Lower lobe of right lung (tissue), 2 donors: ENCODE measurements around the gene HDDC2. TPM values are rescaled to one million over a fixed set of nuclear protein-coding genes. Genes with fewer than 3 reads are reported as not detected.
A peak's percentile ranks its signal among the peaks of the same experiment; 100 is the strongest.

ENCODE experiments used
- ATAC-seq, 2 donors: fragments of 200-7000 bp; cut with Tn5 transposase; one replicate each; pipeline ENCODE4 v1.9.1; 2020 to 2022; ENCODE audit warnings: mild to moderate bottlenecking in 2 of 2, moderate library complexity in 2 of 2
- DNase-seq: peaks from one replicate; pipeline ENCODE4 v3.0.0-alpha.2; 2020
- H3K27ac ChIP-seq: fragments of 200-600 bp; one replicate; pipeline ENCODE4 v1.8.0; 2022
- H3K27me3 ChIP-seq: fragments of 200-600 bp; one replicate; pipeline ENCODE4 v1.8.0; 2022; ENCODE audit warnings: low read depth
- H3K36me3 ChIP-seq: fragments of 200-600 bp; one replicate; pipeline ENCODE4 v1.8.0; 2022; ENCODE audit warnings: mild to moderate bottlenecking
- H3K4me1 ChIP-seq: fragments of 200-600 bp; one replicate; pipeline ENCODE4 v1.8.0; 2022
- H3K4me3 ChIP-seq: fragments of 200-600 bp; one replicate; pipeline ENCODE4 v1.8.0; 2022; ENCODE audit warnings: mild to moderate bottlenecking
- H3K9me3 ChIP-seq: fragments of 200-600 bp; one replicate; pipeline ENCODE4 v1.8.0; 2022
- intact Hi-C: fragments of 100-400 bp; cut with DNase I; formaldehyde crosslinking; loops from one replicate; pipeline ENCODE4 v1.11.0; 2022
- total RNA-seq: library from RNA; stranded (reverse); fragmentation: NEBNext Ultra II Directional; extraction: Animal tissue kit (Norgen Biotek cat#: 25700); gene quantifications from one replicate; pipeline ENCODE4 v1.2.1, GENCODE V29; 2021
- TF ChIP-seq, protein P1 (sequence below): fragments of 200-600 bp; IDR thresholded peaks from one replicate; pipeline ENCODE4 v1.8.0; 2022; ENCODE audit warnings: antibody characterized with exemption, mild to moderate bottlenecking
- donor health status: DM: no; HTN: yes; CAD: no; lungs with severe emphysema.

The HDDC2 gene
- total RNA-seq, 1 donor from 2014 or later = 55.4 TPM

DNA sequence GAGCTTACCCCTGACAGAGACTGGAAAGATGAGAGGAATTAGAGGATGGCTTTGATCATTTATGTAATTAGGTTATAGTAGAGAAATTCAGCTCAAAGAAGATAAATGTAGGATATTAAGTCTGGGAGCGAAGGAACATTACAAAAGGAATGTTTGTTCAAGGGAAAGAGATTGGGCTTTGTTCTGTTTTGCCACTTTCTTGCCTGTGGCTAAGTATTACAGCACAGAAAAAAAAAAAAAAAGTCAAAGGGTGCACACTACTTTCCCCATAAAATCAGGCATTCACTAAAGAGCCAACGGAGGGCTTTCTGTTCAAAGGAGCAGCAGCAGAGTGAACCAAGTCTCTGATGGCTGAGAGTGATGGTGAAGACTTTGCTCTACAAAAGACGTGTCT lies 5.0 kb upstream of the HDDC2 start:
- no peak for ATAC-seq
- H3K27ac ChIP-seq = no peak overlapping the region
- H3K9me3 ChIP-seq = no peaks in the 10 kb centered on the region
- no peaks in the 10 kb centered on the region for H3K27me3 ChIP-seq
- DNase-seq = no peak
- TF ChIP-seq, protein P1, sequence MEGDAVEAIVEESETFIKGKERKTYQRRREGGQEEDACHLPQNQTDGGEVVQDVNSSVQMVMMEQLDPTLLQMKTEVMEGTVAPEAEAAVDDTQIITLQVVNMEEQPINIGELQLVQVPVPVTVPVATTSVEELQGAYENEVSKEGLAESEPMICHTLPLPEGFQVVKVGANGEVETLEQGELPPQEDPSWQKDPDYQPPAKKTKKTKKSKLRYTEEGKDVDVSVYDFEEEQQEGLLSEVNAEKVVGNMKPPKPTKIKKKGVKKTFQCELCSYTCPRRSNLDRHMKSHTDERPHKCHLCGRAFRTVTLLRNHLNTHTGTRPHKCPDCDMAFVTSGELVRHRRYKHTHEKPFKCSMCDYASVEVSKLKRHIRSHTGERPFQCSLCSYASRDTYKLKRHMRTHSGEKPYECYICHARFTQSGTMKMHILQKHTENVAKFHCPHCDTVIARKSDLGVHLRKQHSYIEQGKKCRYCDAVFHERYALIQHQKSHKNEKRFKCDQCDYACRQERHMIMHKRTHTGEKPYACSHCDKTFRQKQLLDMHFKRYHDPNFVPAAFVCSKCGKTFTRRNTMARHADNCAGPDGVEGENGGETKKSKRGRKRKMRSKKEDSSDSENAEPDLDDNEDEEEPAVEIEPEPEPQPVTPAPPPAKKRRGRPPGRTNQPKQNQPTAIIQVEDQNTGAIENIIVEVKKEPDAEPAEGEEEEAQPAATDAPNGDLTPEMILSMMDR = no peak
- no peaks in the 10 kb centered on the region for H3K4me1 ChIP-seq
- H3K36me3 ChIP-seq = no peaks in the 10 kb centered on the region
- no peak overlapping the region for H3K4me3 ChIP-seq
- intact Hi-C loops = no loop called here

DNA sequence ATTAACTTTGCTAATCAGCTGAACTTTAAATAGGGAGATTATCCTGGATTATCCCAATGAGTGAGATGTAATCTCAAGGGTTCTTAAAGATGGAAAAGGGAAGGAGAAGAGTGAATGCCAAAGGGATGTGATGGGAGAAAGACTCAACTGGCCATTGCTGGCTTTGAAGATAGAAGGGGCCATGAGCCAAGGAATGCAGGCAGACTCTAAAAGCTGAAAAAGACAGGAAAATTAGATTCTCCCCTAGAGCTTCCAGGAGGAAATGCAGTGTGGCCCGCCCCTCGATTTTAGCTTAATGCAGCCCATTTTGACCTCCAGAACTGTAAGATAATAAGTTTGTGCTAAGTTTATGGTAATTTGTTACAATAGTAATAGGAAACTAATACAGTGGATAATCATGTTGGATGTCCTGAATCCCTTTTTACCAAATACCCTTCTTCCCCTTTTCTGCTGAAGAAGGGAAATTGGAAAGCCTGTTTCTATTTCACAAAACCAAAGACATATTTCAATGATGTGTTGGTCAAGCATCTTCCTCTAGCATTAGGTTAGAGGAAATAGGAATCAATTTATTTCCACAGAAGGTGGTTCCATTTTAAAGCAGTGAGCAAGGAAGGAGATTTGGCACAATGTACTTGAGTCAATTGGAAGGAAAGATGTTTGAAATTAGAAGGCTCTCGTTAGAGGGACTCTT lies 3.3 kb upstream of the HDDC2 start:
- Histone ChIP-seq H3K27me3 (no peaks in the 10 kb centered on the region), H3K9me3 (no peaks in the 10 kb centered on the region), H3K4me3 (no peak overlapping the region), H3K36me3 (no peaks in the 10 kb centered on the region), H3K4me1 (peaks cover 9% of the 10 kb centered on the region), H3K27ac (no peak overlapping the region)
- intact Hi-C loops = no loop called here
- ATAC-seq (no peak), DNase-seq (no peak)
- TF ChIP-seq, protein P1 = no peak

DNA sequence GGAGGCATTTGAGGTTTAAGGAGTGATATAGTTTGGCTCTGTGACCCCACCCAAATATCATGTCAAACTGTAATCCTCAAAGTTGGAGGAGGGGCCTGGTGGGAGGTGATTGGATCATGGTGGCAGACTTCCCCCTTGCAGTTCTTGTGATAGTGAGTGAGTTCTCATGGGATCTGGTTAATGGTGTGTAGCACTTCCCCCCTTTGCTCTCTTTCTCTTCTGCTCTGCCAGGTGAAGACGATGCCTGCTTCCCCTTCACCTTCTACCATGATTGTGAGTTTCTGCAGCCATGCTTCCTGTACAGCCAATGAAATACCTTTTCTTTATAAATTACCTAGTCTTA lies 1.7 kb upstream of the HDDC2 start:
- H3K27ac ChIP-seq = no peak overlapping the region
- intact Hi-C loops = no loop called here
- no peak for ATAC-seq
- H3K36me3 ChIP-seq = peaks cover 9% of the 10 kb centered on the region
- H3K9me3 ChIP-seq = no peaks in the 10 kb centered on the region
- DNase-seq = no peak
- H3K4me3 ChIP-seq = no peak overlapping the region
- TF ChIP-seq, protein P1 = no peak
- no peaks in the 10 kb centered on the region for H3K27me3 ChIP-seq
- H3K4me1 ChIP-seq = peaks cover 19% of the 10 kb centered on the region

DNA sequence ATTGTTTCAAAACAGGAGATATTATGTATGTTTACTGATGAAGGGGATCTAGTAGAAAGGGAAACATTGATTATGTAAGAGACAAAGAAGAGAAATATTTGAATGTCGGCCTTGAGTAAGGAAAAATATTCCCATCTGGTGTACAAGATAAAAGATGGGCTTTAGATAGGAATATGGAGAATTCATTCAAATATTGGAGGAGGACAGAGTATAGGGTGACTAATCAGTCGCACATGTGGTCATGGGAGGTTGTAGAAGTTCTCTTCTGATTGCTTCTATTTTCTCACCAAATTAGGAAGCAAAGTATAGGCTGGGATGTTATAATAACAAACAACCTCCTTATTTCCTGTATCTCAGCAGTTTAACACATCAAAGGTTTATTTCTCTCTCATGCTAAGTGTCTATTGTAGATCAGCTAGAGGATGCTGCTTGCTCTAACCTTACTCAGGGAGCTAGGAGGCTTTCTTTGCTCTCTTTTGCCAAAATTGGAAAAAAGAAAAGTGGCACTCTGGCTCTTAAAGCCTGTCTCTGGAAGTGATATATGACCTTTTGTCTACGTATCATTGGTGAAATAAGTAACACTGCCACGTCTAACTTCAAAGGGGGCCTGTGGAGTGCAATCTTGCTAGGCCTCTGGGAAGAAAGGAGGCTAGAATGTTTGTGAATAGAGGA lies 1.2 kb upstream of the HDDC2 start:
- Histone ChIP-seq H3K4me1 (peaks cover 24% of the 10 kb centered on the region), H3K9me3 (no peaks in the 10 kb centered on the region), H3K27me3 (no peaks in the 10 kb centered on the region), H3K36me3 (peaks cover 15% of the 10 kb centered on the region), H3K27ac (no peak overlapping the region), H3K4me3 (no peak overlapping the region)
- TF ChIP-seq, protein P1 = no peak
- no peak for ATAC-seq
- intact Hi-C loops = no loop called here
- DNase-seq = no peak

DNA sequence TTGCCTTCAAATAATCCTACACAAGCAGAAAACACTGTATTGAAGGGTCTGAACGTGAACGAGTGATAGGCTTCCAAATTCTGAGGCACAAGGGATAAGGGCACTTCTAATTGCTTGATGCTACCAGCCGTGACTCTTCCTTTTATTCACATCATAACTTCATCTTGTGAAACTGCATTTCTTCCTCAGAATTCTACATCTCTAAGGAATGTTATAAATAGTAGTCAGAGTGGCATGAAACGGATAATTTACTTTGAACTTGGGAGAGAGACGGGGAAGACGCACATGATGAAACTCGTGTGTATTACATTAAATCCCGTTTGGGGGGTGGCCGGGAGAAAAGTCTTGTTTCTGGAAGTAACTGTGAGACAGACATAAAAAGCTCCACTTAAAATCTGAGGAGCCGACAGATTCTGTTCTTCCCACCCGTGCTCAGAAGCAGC lies 754 bp downstream of the HDDC2 start:
- DNase-seq = no peak
- H3K27me3 ChIP-seq = no peaks in the 10 kb centered on the region
- H3K4me3 ChIP-seq = peak overlapping the region; percentile 74
- no peaks in the 10 kb centered on the region for H3K9me3 ChIP-seq
- intact Hi-C loops = no loop called here
- TF ChIP-seq, protein P1 = no peak
- peaks cover 28% of the 10 kb centered on the region for H3K4me1 ChIP-seq
- H3K27ac ChIP-seq = peak overlapping the region; percentile 92
- peak in 1 of 2 donors; percentile 8 for ATAC-seq
- peaks cover 34% of the 10 kb centered on the region for H3K36me3 ChIP-seq
